HG02759 (cell line): ENCODE data around the gene CEACAM21.
A peak's percentile ranks its signal among the peaks of the same experiment; 100 is the strongest.

Experiments
- ATAC-seq: cut with Tn5 transposase; IDR thresholded peaks from one replicate; pipeline ENCODE4 v1.9.1; 2021; ENCODE audit warnings: mild to moderate bottlenecking, moderate library complexity; ENCODE audit not compliant: unreplicated experiment

The CEACAM21 gene

GRCh38 chr19:41575998-41576397 is at the start of gene CEACAM21:
CEACAM21 (plus strand) TSS chr19:41576166; CDS start chr19:41576275, 109 bp downstream.
- ATAC-seq: no peak

- no peak for ATAC-seq
Observed at GRCh38 chr19:41527089-41527488, 48.9 kb upstream of the CEACAM21 start.

GRCh38 chr19:41528106-41528505 is 47.9 kb upstream of the CEACAM21 start:
- no peak for ATAC-seq

- ATAC-seq: no peak
Observed at GRCh38 chr19:41529484-41530183, 46.3 kb upstream of the CEACAM21 start.

- ATAC-seq: no peak
Observed at GRCh38 chr19:41530184-41530534, 45.8 kb upstream of the CEACAM21 start.

GRCh38 chr19:41530761-41531301 is 45.1 kb upstream of the CEACAM21 start:
- ATAC-seq: no peak

- ATAC-seq: no peak
Observed at GRCh38 chr19:41531438-41532311, 44.3 kb upstream of the CEACAM21 start.

- no peak for ATAC-seq
Observed at GRCh38 chr19:41532526-41532925, 43.4 kb upstream of the CEACAM21 start.

- ATAC-seq: no peak
Observed at GRCh38 chr19:41533671-41534215, 42.2 kb upstream of the CEACAM21 start.

- ATAC-seq: peak; percentile 71
Observed at GRCh38 chr19:41535029-41535622, 40.8 kb upstream of the CEACAM21 start.

- no peak for ATAC-seq
Observed at GRCh38 chr19:41537789-41538188, 38.2 kb upstream of the CEACAM21 start.

- ATAC-seq: no peak
Observed at GRCh38 chr19:41540041-41540695, 35.8 kb upstream of the CEACAM21 start.

- no peak for ATAC-seq
Observed at GRCh38 chr19:41541990-41542584, 33.9 kb upstream of the CEACAM21 start.

- no peak for ATAC-seq
Observed at GRCh38 chr19:41542622-41543021, 33.3 kb upstream of the CEACAM21 start.

- ATAC-seq: no peak
Observed at GRCh38 chr19:41543582-41543981, 32.4 kb upstream of the CEACAM21 start.

GRCh38 chr19:41545547-41545946 is 30.4 kb upstream of the CEACAM21 start:
- no peak for ATAC-seq

GRCh38 chr19:41546386-41546789 is 29.6 kb upstream of the CEACAM21 start:
- no peak for ATAC-seq

- ATAC-seq: no peak
Observed at GRCh38 chr19:41546961-41547360, 29.0 kb upstream of the CEACAM21 start.

- no peak for ATAC-seq
Observed at GRCh38 chr19:41547569-41547968, 28.4 kb upstream of the CEACAM21 start.

- ATAC-seq: no peak
Observed at GRCh38 chr19:41548047-41548446, 27.9 kb upstream of the CEACAM21 start.
